ENCODE results near the gene CYP26B1. TPM values are rescaled to one million over a fixed set of nuclear protein-coding genes. Genes with fewer than 3 reads are reported as not detected.

The CYP26B1 gene
- polyA plus RNA-seq, 4 donors = 0.22 to 6.2 (median 1.6) TPM

GRCh38 chr2:72085513-72085912 lies 62.1 kb downstream of the CYP26B1 start:
- peaks cover 0 to 16% of the 10 kb centered on the region in 2 donors for H3K9me3 ChIP-seq (ENCODE audit: control insufficient read depth in 2 of 2, insufficient read depth in 1 of 2, low read depth in 1 of 2, low read length in 1 of 2)
- DNase-seq (no peak), FAIRE-seq (no peak)
- no peak overlapping the region for H3K27ac ChIP-seq (ENCODE audit: low read depth in 1 of 3, low read length in 2 of 3)
- H3K27me3 ChIP-seq (ENCODE audit: control insufficient read depth in 3 of 3, insufficient read depth in 3 of 3, low read length in 3 of 3) = no peaks in the 10 kb centered on the region
- no peak overlapping the region for H3K4me3 ChIP-seq (ENCODE audit: low read depth in 1 of 3, low read length in 3 of 3)
- H3K4me1 ChIP-seq (ENCODE audit: control insufficient read depth in 3 of 3, insufficient read depth in 2 of 3, low read depth in 1 of 3, low read length in 2 of 3) = no peaks in the 10 kb centered on the region
- H3K36me3 ChIP-seq (ENCODE audit: control insufficient read depth in 3 of 3, insufficient read depth in 2 of 3, low read depth in 1 of 3, low read length in 3 of 3) = no peaks in the 10 kb centered on the region
- 66 to 88% (median 78%) methylated on average over 2 of the region's 2 CpGs for WGBS, 3 donors

GRCh38 chr2:72085036-72085435 lies 62.6 kb downstream of the CYP26B1 start:
- no peaks in the 10 kb centered on the region for H3K4me1 ChIP-seq (ENCODE audit: control insufficient read depth in 3 of 3, insufficient read depth in 2 of 3, low read depth in 1 of 3, low read length in 2 of 3)
- WGBS, 3 donors = 91 to 94% (median 93%) methylated on average over 10 of the region's 10 CpGs
- no peak for FAIRE-seq

GRCh38 chr2:72084584-72084976 lies 63.1 kb downstream of the CYP26B1 start:
- FAIRE-seq = no peak
- WGBS, 3 donors = 71 to 85% (median 78%) methylated on average over 6 of the region's 6 CpGs

More at GRCh38 chr2:72085036-72085435, 62.6 kb downstream of the CYP26B1 start:
- Histone ChIP-seq H3K9me3 (ENCODE audit: control insufficient read depth in 2 of 2, insufficient read depth in 1 of 2, low read depth in 1 of 2, low read length in 1 of 2) (peaks cover 0 to 16% of the 10 kb centered on the region in 2 donors), H3K36me3 (ENCODE audit: control insufficient read depth in 3 of 3, insufficient read depth in 2 of 3, low read depth in 1 of 3, low read length in 3 of 3) (no peaks in the 10 kb centered on the region), H3K4me3 (ENCODE audit: low read depth in 1 of 3, low read length in 3 of 3) (no peak overlapping the region), H3K27me3 (ENCODE audit: control insufficient read depth in 3 of 3, insufficient read depth in 3 of 3, low read length in 3 of 3) (no peaks in the 10 kb centered on the region), H3K27ac (ENCODE audit: low read depth in 1 of 3, low read length in 2 of 3) (no peak overlapping the region)
- DNase-seq = no peak

GRCh38 chr2:72083751-72084583 lies 63.7 kb downstream of the CYP26B1 start:
- FAIRE-seq = no peak
- no peak overlapping the region for H3K4me3 ChIP-seq (ENCODE audit: low read depth in 1 of 3, low read length in 3 of 3)

More at GRCh38 chr2:72084584-72084976, 63.1 kb downstream of the CYP26B1 start:
- Histone ChIP-seq H3K27ac (ENCODE audit: low read depth in 1 of 3, low read length in 2 of 3) (no peak overlapping the region), H3K4me1 (ENCODE audit: control insufficient read depth in 3 of 3, insufficient read depth in 2 of 3, low read depth in 1 of 3, low read length in 2 of 3) (no peaks in the 10 kb centered on the region), H3K4me3 (ENCODE audit: low read depth in 1 of 3, low read length in 3 of 3) (no peak overlapping the region), H3K27me3 (ENCODE audit: control insufficient read depth in 3 of 3, insufficient read depth in 3 of 3, low read length in 3 of 3) (peaks cover 0 to under 1% (median 0%) of the 10 kb centered on the region in 3 donors), H3K36me3 (ENCODE audit: control insufficient read depth in 3 of 3, insufficient read depth in 2 of 3, low read depth in 1 of 3, low read length in 3 of 3) (no peaks in the 10 kb centered on the region), H3K9me3 (ENCODE audit: control insufficient read depth in 2 of 2, insufficient read depth in 1 of 2, low read depth in 1 of 2, low read length in 1 of 2) (peaks cover 0 to 16% of the 10 kb centered on the region in 2 donors)
- no peak for DNase-seq

GRCh38 chr2:72082887-72083286 lies 64.8 kb downstream of the CYP26B1 start:
- Histone ChIP-seq H3K27ac (ENCODE audit: low read depth in 1 of 3, low read length in 2 of 3) (no peak overlapping the region), H3K4me3 (ENCODE audit: low read depth in 1 of 3, low read length in 3 of 3) (no peak overlapping the region), H3K9me3 (ENCODE audit: control insufficient read depth in 2 of 2, insufficient read depth in 1 of 2, low read depth in 1 of 2, low read length in 1 of 2) (peaks cover 0 to 16% of the 10 kb centered on the region in 2 donors), H3K4me1 (ENCODE audit: control insufficient read depth in 3 of 3, insufficient read depth in 2 of 3, low read depth in 1 of 3, low read length in 2 of 3) (no peaks in the 10 kb centered on the region), H3K27me3 (ENCODE audit: control insufficient read depth in 3 of 3, insufficient read depth in 3 of 3, low read length in 3 of 3) (peaks cover 0 to 3% (median 0%) of the 10 kb centered on the region in 3 donors), H3K36me3 (ENCODE audit: control insufficient read depth in 3 of 3, insufficient read depth in 2 of 3, low read depth in 1 of 3, low read length in 3 of 3) (no peaks in the 10 kb centered on the region)
- FAIRE-seq (no peak), DNase-seq (no peak)
- 89 to 93% (median 92%) methylated on average over 17 of the region's 17 CpGs for WGBS, 3 donors

More at GRCh38 chr2:72083751-72084583, 63.7 kb downstream of the CYP26B1 start:
- DNase-seq = no peak
- H3K27ac ChIP-seq (ENCODE audit: low read depth in 1 of 3, low read length in 2 of 3) = no peak overlapping the region
- H3K36me3 ChIP-seq (ENCODE audit: control insufficient read depth in 3 of 3, insufficient read depth in 2 of 3, low read depth in 1 of 3, low read length in 3 of 3) = no peaks in the 10 kb centered on the region
- peaks cover 0 to 16% of the 10 kb centered on the region in 2 donors for H3K9me3 ChIP-seq (ENCODE audit: control insufficient read depth in 2 of 2, insufficient read depth in 1 of 2, low read depth in 1 of 2, low read length in 1 of 2)
- WGBS, 3 donors = 76 to 85% (median 79%) methylated on average over 24 of the region's 24 CpGs
- no peaks in the 10 kb centered on the region for H3K4me1 ChIP-seq (ENCODE audit: control insufficient read depth in 3 of 3, insufficient read depth in 2 of 3, low read depth in 1 of 3, low read length in 2 of 3)
- peaks cover 0 to 3% (median 0%) of the 10 kb centered on the region in 3 donors for H3K27me3 ChIP-seq (ENCODE audit: control insufficient read depth in 3 of 3, insufficient read depth in 3 of 3, low read length in 3 of 3)

- FAIRE-seq (no peak), DNase-seq (no peak)
- peaks cover 0 to 3% (median 0%) of the 10 kb centered on the region in 3 donors for H3K27me3 ChIP-seq (ENCODE audit: control insufficient read depth in 3 of 3, insufficient read depth in 3 of 3, low read length in 3 of 3)
- H3K36me3 ChIP-seq (ENCODE audit: control insufficient read depth in 3 of 3, insufficient read depth in 2 of 3, low read depth in 1 of 3, low read length in 3 of 3) = no peaks in the 10 kb centered on the region
- peaks cover 0 to 16% of the 10 kb centered on the region in 2 donors for H3K9me3 ChIP-seq (ENCODE audit: control insufficient read depth in 2 of 2, insufficient read depth in 1 of 2, low read depth in 1 of 2, low read length in 1 of 2)
- whole genome bisulfite sequencing, 3 donors = 87 to 96% (median 92%) methylated on average over 12 of the region's 12 CpGs
- no peak overlapping the region for H3K4me3 ChIP-seq (ENCODE audit: low read depth in 1 of 3, low read length in 3 of 3)
- no peak overlapping the region for H3K27ac ChIP-seq (ENCODE audit: low read depth in 1 of 3, low read length in 2 of 3)
- H3K4me1 ChIP-seq (ENCODE audit: control insufficient read depth in 3 of 3, insufficient read depth in 2 of 3, low read depth in 1 of 3, low read length in 2 of 3) = no peaks in the 10 kb centered on the region
Observed at GRCh38 chr2:72082021-72082601, 65.6 kb downstream of the CYP26B1 start.

GRCh38 chr2:72081451-72081850 lies 66.2 kb downstream of the CYP26B1 start:
- H3K27me3 ChIP-seq (ENCODE audit: control insufficient read depth in 3 of 3, insufficient read depth in 3 of 3, low read length in 3 of 3) = peaks cover 0 to 3% (median 0%) of the 10 kb centered on the region in 3 donors
- FAIRE-seq (no peak), DNase-seq (no peak)
- H3K9me3 ChIP-seq (ENCODE audit: control insufficient read depth in 2 of 2, insufficient read depth in 1 of 2, low read depth in 1 of 2, low read length in 1 of 2) = peaks cover 0 to 12% of the 10 kb centered on the region in 2 donors
- 87 to 97% (median 90%) methylated on average over 8 of the region's 8 CpGs for WGBS, 3 donors
- no peaks in the 10 kb centered on the region for H3K4me1 ChIP-seq (ENCODE audit: control insufficient read depth in 3 of 3, insufficient read depth in 2 of 3, low read depth in 1 of 3, low read length in 2 of 3)
- no peak overlapping the region for H3K27ac ChIP-seq (ENCODE audit: low read depth in 1 of 3, low read length in 2 of 3)
- H3K4me3 ChIP-seq (ENCODE audit: low read depth in 1 of 3, low read length in 3 of 3) = no peak overlapping the region
- no peaks in the 10 kb centered on the region for H3K36me3 ChIP-seq (ENCODE audit: control insufficient read depth in 3 of 3, insufficient read depth in 2 of 3, low read depth in 1 of 3, low read length in 3 of 3)

GRCh38 chr2:72080286-72081145 lies 67.1 kb downstream of the CYP26B1 start:
- no peaks in the 10 kb centered on the region for H3K4me1 ChIP-seq (ENCODE audit: control insufficient read depth in 3 of 3, insufficient read depth in 2 of 3, low read depth in 1 of 3, low read length in 2 of 3)
- FAIRE-seq (no peak), DNase-seq (no peak)
- WGBS, 3 donors = 71 to 90% (median 78%) methylated on average over 2 to 3 of the region's 3 CpGs
- H3K27me3 ChIP-seq (ENCODE audit: control insufficient read depth in 3 of 3, insufficient read depth in 3 of 3, low read length in 3 of 3) = peaks cover 0 to 3% (median 1%) of the 10 kb centered on the region in 3 donors
- no peak overlapping the region for H3K4me3 ChIP-seq (ENCODE audit: low read depth in 1 of 3, low read length in 3 of 3)
- peaks cover 0 to 11% of the 10 kb centered on the region in 2 donors for H3K9me3 ChIP-seq (ENCODE audit: control insufficient read depth in 2 of 2, insufficient read depth in 1 of 2, low read depth in 1 of 2, low read length in 1 of 2)
- H3K27ac ChIP-seq (ENCODE audit: low read depth in 1 of 3, low read length in 2 of 3) = no peak overlapping the region
- no peaks in the 10 kb centered on the region for H3K36me3 ChIP-seq (ENCODE audit: control insufficient read depth in 3 of 3, insufficient read depth in 2 of 3, low read depth in 1 of 3, low read length in 3 of 3)

Measured in small intestine (tissue), 7 donors.